Measurements from ENCODE around the gene FARP1.

The FARP1 gene

DNA sequence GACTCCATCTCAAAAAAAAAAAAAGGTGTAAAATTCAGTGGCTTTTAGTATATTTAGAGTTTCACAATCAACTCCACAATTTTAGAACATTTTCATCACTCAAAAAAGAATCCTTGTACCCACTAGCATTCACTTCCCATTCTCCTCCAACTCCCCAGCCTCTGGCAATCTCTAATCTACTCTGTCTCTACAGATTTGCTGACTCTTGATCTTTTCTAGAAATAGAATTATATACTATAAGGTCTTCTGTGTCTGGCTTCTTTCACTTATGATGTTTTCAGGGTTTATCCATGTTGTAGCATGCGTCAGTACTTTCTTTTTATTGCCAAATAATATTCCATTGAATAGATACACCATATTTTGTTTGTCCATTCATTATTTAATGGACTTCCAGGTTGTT lies 8.0 kb upstream of the FARP1 start:
- DNase-seq, result no peak

DNA sequence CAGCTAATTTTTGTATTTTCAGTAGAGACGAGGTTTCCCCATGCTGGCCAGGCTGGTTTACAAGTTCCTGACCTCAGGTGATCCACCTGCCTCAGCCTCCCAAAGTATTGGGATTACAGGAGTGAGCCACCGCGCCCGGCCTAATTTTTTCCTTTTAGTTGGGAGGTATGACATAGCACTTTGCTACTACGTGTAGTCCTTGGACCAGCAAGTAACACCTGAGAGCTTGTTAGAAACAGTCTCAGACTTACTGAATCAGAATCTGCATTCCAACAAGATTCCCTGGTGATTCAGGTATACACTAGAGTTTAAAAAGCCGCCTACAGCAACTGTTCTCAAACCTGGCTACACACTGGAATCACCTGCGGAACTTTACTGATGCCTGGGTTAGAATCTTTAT lies 1.8 kb upstream of the FARP1 start:
- DNase-seq, result no peak

- DNase-seq, result no peak
Observed at GRCh38 chr13:98141509-98142379, 1.1 kb upstream of the FARP1 start.

- DNase-seq, result no peak
Observed at GRCh38 chr13:98143157-98143553, 261 bp downstream of the FARP1 start.

GRCh38 chr13:98143601-98144026 lies 720 bp downstream of the FARP1 start:
- DNase-seq, result no peak

DNA sequence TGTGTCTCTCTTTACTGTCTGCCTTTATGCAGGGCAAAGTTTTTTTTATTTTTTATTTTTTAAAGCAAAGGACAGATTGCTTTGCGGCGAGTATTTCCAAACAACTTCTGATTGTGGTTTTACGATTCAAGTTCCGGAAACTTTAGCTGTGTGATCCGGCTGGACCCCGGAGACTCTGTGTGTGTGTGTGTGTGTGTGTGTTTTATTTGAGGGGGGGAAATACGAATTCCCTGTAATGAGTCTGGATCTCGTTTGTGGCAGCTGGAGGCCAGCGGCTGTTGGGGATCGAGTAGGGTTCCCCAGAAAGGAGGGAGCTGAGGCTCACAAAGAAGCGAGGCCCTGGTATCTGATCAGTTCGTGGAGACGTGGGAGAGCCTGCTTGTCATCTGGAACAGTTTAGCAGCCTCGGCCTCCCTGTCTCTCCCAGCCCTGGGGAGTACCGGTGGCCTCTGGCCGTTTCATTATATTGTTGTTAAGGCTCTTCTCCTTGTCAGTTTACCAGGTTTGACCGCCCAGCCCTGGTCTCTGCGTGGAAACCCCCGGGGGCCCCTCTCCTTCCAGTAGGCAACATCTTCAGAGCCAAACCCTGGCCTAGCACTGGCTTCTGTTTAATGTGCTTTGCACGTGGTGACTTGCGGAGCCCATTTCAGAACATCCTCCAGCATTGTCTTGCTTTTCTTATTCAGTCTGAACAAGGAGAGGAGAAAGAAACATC lies 1.3 kb downstream of the FARP1 start:
- DNase-seq, result no peak

- no peak for DNase-seq
Observed at GRCh38 chr13:98144801-98145350, 2.0 kb downstream of the FARP1 start.

DNA sequence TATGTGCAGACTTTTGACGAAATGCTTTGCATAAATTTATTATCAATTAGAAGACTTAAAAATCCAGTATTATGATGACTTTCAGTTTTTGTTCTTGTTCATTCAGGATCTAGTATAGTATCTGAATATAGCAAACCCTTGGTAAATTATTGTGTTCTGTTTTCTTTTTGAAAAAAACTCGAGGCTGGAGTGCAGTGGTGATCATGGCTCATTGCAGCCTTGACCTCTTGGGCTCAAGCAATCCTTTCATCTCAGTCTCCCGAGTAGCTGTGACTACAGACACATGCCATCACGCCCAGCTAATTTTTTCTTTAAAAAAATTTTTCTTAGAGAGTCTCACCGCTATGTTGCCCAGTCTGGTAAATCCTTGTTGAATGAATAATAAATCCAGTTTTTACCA lies 4.6 kb downstream of the FARP1 start:
- DNase-seq, result no peak

GRCh38 chr13:98150832-98151479 lies 8.1 kb downstream of the FARP1 start:
- no peak for DNase-seq

- DNase-seq, result no peak
Observed at GRCh38 chr13:98155475-98156109, 12.7 kb downstream of the FARP1 start.

GRCh38 chr13:98156259-98156658 lies 13.4 kb downstream of the FARP1 start:
- DNase-seq, result no peak

- no peak for DNase-seq
Observed at GRCh38 chr13:98157188-98157587, 14.3 kb downstream of the FARP1 start.

- no peak for DNase-seq
Observed at GRCh38 chr13:98157609-98158008, 14.7 kb downstream of the FARP1 start.

DNA sequence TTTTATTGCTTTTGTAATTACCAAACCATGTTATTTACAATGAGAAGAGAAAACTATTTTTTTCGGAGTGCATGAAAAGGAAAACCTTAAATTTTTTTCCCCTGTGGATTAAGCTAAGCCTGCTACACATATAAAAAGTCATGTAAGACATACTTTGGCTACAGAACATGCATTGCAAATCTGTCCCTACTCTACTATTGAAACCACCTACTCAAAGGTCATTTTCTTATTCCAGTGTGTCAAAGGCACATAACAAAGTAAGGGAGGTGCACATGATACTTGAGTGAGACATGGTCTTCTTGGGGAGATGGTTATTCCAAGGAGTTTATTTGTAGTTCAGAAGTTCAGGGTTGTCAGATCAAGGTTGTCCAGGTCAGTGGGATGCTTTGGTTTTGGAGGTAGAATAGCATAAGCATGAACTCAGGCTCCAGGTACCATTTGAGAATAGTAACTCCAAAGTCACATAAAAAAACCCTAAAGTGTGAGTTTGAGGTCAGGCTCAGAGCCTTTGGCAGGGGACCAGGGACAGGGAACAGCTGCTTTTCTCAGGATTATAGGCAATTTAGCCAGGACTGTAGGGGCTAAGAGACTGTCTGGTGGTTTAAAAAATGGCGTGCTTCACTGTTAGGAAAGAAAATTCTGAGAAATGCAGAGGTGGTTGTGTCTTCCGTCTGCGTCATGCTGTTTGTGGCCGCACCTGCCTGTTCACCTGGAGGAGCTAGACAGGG lies 15.4 kb downstream of the FARP1 start:
- DNase-seq, result no peak

DNA sequence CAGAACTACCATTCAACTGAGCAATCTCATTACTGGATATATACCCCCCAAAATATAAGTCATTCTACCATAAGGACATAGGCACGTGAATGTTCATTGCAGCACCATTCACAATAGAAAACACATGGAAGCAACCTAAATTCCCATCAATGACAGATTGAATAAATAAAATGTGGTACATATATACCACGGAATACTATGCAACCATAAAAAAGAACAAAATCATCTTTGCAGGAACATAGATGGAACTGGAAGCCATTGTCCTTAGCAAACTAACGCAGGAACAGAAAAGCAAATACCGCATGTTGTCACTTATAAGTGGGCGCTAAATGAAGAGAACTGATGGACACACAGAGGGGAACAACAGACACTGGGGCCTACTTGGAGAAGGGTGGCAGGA lies 20.0 kb downstream of the FARP1 start:
- no peak for DNase-seq

DNA sequence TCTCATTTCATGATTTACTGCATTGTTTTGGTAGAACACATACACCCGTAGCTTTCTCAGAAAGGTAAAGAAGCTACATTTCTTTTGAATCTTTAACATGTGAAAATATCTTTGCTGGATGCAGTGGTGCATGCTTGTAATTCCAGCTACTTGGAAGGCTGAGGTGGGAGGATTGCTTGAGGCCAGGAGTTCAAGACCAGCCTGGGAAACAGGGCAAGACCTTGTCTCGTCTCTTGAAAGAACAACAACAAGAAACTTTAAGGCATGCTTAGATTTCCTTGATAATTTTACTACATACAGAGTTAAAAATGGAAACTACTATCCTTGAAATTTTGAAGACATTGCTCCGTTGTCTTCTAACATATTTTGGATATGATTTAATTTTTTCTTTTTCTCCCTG lies 26.4 kb downstream of the FARP1 start:
- DNase-seq, result no peak

DNA sequence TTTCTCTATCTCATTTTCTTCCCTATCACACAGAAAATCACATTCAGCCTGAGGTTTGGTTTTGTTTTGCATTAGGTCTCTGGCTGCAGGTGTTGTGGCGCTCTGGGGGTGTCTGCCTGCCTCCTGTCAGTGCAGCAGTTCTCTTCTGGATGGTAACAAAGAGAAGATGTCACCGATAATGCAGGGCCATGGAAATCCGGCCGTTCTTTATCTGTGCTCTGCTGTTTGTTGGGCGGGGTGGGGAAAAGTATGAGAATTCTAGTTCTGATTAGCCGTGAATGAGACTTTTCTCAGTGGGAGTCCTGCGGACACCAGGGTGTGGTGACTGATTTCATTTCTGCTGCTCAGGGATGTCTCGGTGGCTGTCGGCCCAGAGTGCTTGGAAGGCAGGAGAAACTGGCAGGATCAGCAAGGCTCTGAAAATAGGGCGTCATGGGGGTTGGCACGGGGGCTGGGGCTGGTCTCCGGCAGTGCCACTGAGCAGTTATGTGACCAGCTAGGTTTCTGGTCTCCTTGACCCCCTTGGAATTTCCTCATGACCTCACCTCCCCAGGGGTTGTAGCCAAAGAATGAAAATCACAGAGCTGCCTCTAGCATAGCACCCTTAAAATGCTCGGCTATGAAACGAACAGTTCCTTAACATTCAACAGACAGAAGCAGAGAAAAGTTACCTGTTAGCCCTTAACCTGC lies 29.2 kb downstream of the FARP1 start:
- DNase-seq, result no peak

GRCh38 chr13:98172590-98173422 lies 29.9 kb downstream of the FARP1 start:
- no peak for DNase-seq

GRCh38 chr13:98173431-98174152 lies 30.7 kb downstream of the FARP1 start:
- DNase-seq, result no peak

DNA sequence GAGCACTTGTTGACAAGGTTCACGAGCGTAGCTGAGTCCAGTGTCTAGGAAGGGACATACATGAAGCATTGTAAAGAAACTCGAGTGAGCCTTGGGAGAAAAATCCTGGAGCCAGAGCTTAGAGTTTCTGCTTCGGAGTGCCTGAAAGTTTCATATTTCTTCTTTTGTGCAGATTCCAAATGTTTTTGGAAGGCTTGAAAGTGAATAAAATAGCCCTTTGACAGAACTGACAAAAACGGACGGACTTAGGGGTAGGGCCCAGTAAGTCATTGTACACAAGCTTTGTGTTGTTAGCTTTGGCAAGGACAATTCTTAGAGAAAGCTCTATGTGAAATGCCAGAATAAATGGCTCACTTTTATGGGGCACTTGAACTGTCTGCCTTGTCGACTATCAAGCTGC lies 31.4 kb downstream of the FARP1 start:
- DNase-seq, result no peak
